ENCODE measurements around the gene RGS16. TPM values are rescaled to one million over a fixed set of nuclear protein-coding genes. Genes with fewer than 3 reads are reported as not detected.

RGS16 gene
- total RNA-seq, 4 donors from 2014 or later = 0.41 to 0.98 (median 0.52) TPM; not detected in 1

DNA sequence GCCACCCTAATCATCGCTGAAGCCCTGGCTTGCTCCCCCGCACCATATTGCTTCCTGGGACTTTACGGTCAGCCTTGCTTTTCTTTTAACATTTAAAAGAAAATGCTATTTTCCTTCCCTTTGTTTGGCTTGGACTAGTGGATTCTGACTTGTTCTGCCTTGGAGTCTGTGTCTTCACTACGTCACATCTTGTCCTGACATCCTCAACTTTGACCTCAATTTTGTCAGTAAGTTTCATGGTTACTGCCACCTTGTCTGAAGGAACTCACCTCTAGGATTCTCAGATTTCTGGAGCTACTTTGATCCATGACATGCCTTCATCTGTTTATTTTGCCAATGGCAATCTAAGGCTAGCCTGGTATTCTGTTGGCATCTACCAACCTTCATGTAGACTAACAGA, 19.4 kb downstream of the RGS16 start:
- intact Hi-C loops (cut with DNase I; ENCODE audit: low total_unique reads) = no loop called here
- TF ChIP-seq, protein P1, sequence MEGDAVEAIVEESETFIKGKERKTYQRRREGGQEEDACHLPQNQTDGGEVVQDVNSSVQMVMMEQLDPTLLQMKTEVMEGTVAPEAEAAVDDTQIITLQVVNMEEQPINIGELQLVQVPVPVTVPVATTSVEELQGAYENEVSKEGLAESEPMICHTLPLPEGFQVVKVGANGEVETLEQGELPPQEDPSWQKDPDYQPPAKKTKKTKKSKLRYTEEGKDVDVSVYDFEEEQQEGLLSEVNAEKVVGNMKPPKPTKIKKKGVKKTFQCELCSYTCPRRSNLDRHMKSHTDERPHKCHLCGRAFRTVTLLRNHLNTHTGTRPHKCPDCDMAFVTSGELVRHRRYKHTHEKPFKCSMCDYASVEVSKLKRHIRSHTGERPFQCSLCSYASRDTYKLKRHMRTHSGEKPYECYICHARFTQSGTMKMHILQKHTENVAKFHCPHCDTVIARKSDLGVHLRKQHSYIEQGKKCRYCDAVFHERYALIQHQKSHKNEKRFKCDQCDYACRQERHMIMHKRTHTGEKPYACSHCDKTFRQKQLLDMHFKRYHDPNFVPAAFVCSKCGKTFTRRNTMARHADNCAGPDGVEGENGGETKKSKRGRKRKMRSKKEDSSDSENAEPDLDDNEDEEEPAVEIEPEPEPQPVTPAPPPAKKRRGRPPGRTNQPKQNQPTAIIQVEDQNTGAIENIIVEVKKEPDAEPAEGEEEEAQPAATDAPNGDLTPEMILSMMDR (IDR thresholded peaks at IDR 0.05 in 4 of 5, conservative IDR thresholded peaks at IDR 0.05 in 1 of 5) = no peak
- TF ChIP-seq POLR2A (IDR thresholded peaks at IDR 0.05) = no peak
- H3K4me1 ChIP-seq = no peaks in the 10 kb centered on the region
- H3K9me3 ChIP-seq = no peaks in the 10 kb centered on the region
- peaks cover 0 to 4% of the 10 kb centered on the region in 2 donors for H3K36me3 ChIP-seq
- in situ Hi-C loops (cut with MboI; ENCODE audit: low sequenced_read_pairs in 4 of 4) = loop anchor here in 2 of 4 donors (10.0 to 25.0 kb wide), 2 partner anchors 497 to 500 kb away; no protein-coding TSS in a partner anchor
- no peak for DNase-seq
- no peak overlapping the region for H3K4me3 ChIP-seq
- no peaks in the 10 kb centered on the region for H3K27me3 ChIP-seq
- no peak for ATAC-seq
- H3K27ac ChIP-seq = no peak overlapping the region

- TF ChIP-seq POLR2A (IDR thresholded peaks at IDR 0.05) = no peak
- TF ChIP-seq, protein P1 (IDR thresholded peaks at IDR 0.05 in 4 of 5, conservative IDR thresholded peaks at IDR 0.05 in 1 of 5) = no peak
- no peak for DNase-seq
- ATAC-seq = no peak
- Histone ChIP-seq H3K4me3 (no peak overlapping the region), H3K27ac (no peak overlapping the region), H3K9me3 (no peaks in the 10 kb centered on the region), H3K4me1 (no peaks in the 10 kb centered on the region), H3K36me3 (peaks cover 0 to 23% of the 10 kb centered on the region in 2 donors), H3K27me3 (no peaks in the 10 kb centered on the region)
- in situ Hi-C loops (cut with MboI; ENCODE audit: low sequenced_read_pairs in 4 of 4) (loop anchor here in 2 of 4 donors (10.0 to 25.0 kb wide), 2 partner anchors 493 to 496 kb away; no protein-coding TSS in a partner anchor), intact Hi-C loops (cut with DNase I; ENCODE audit: low total_unique reads) (no loop called here)
Observed at GRCh38 chr1:182580736-182581135, 23.5 kb downstream of the RGS16 start.

- intact Hi-C loops (cut with DNase I; ENCODE audit: low total_unique reads) (no loop called here), in situ Hi-C loops (cut with MboI; ENCODE audit: low sequenced_read_pairs in 4 of 4) (loop anchor here in 1 of 4 donors (25.0 kb wide), 1 partner anchor 488 kb away; no protein-coding TSS in a partner anchor)
- no peak overlapping the region for H3K27ac ChIP-seq
- no peaks in the 10 kb centered on the region for H3K9me3 ChIP-seq
- DNase-seq (no peak), ATAC-seq (peak; percentile 52 to 84)
- H3K4me1 ChIP-seq = no peaks in the 10 kb centered on the region
- H3K4me3 ChIP-seq = no peak overlapping the region
- TF ChIP-seq POLR2A (IDR thresholded peaks at IDR 0.05) = no peak
- TF ChIP-seq, protein P1 (IDR thresholded peaks at IDR 0.05 in 4 of 5, conservative IDR thresholded peaks at IDR 0.05 in 1 of 5) = no peak
- peaks cover 0 to 18% of the 10 kb centered on the region in 2 donors for H3K36me3 ChIP-seq
- H3K27me3 ChIP-seq = no peaks in the 10 kb centered on the region
Observed at GRCh38 chr1:182575540-182576149, 28.5 kb downstream of the RGS16 start.

- H3K4me1 ChIP-seq = no peaks in the 10 kb centered on the region
- DNase-seq (no peak), ATAC-seq (no peak)
- in situ Hi-C loops (cut with MboI; ENCODE audit: low sequenced_read_pairs in 4 of 4) (no loop called here), intact Hi-C loops (cut with DNase I; ENCODE audit: low total_unique reads) (no loop called here)
- no peak overlapping the region for H3K27ac ChIP-seq
- no peaks in the 10 kb centered on the region for H3K9me3 ChIP-seq
- peaks cover 0 to 14% of the 10 kb centered on the region in 2 donors for H3K36me3 ChIP-seq
- TF ChIP-seq POLR2A (IDR thresholded peaks at IDR 0.05) = no peak
- TF ChIP-seq, protein P1 (IDR thresholded peaks at IDR 0.05 in 4 of 5, conservative IDR thresholded peaks at IDR 0.05 in 1 of 5) = no peak
- H3K27me3 ChIP-seq = no peaks in the 10 kb centered on the region
- no peak overlapping the region for H3K4me3 ChIP-seq
Observed at GRCh38 chr1:182574156-182574555, 30.0 kb downstream of the RGS16 start.

Data from gastrocnemius medialis (tissue), 4 donors.